ENCODE data around the gene HOXA3.

HOXA3 gene

GRCh38 chr7:27116031-27116961 lies 36.1 kb downstream of the HOXA3 start:
- Histone ChIP-seq H3F3A (ENCODE audit: control insufficient read depth, insufficient read depth) (no peaks in the 10 kb centered on the region), H4K20me1 (ENCODE audit: control insufficient read depth, insufficient read depth, low read depth, low read length) (no peaks in the 10 kb centered on the region), H3K27ac (ENCODE audit: low read depth, low read length) (no peak overlapping the region), H3K79me2 (ENCODE audit: control insufficient read depth, low read length) (no peaks in the 10 kb centered on the region), H3K36me3 (ENCODE audit: control insufficient read depth, low read length) (no peaks in the 10 kb centered on the region), H3K4me2 (ENCODE audit: low read length) (no peak overlapping the region), H3K27me3 (ENCODE audit: control insufficient read depth, low read length) (no peaks in the 10 kb centered on the region), H3K4me3 (ENCODE audit: low read length) (no peak overlapping the region), H3K9me3 (ENCODE audit: control insufficient read depth, insufficient read depth, low read length) (no peaks in the 10 kb centered on the region), H3K4me1 (ENCODE audit: control insufficient read depth, low read length) (no peaks in the 10 kb centered on the region), H3K9me2 (replicated peaks; ENCODE audit: control insufficient read depth, low read length) (no peaks in the 10 kb centered on the region)
- no peak for TF ChIP-seq EZH2phosphoT487 (IDR thresholded peaks at IDR 0.05; ENCODE audit: borderline replicate concordance, low read length)
- TF ChIP-seq CTCF (IDR thresholded peaks at IDR 0.05; ENCODE audit: low read depth, low read length, poor library complexity, severe bottlenecking): no peak

- no peaks in the 10 kb centered on the region for H3K9me2 ChIP-seq (replicated peaks; ENCODE audit: control insufficient read depth, low read length)
- H3K27ac ChIP-seq (ENCODE audit: low read depth, low read length): no peak overlapping the region
- no peak overlapping the region for H3K4me2 ChIP-seq (ENCODE audit: low read length)
- no peaks in the 10 kb centered on the region for H3K4me1 ChIP-seq (ENCODE audit: control insufficient read depth, low read length)
- TF ChIP-seq CTCF (IDR thresholded peaks at IDR 0.05; ENCODE audit: low read depth, low read length, poor library complexity, severe bottlenecking) (no peak), EZH2phosphoT487 (IDR thresholded peaks at IDR 0.05; ENCODE audit: borderline replicate concordance, low read length) (no peak)
- no peaks in the 10 kb centered on the region for H3F3A ChIP-seq (ENCODE audit: control insufficient read depth, insufficient read depth)
- H3K27me3 ChIP-seq (ENCODE audit: control insufficient read depth, low read length): no peaks in the 10 kb centered on the region
- no peaks in the 10 kb centered on the region for H3K79me2 ChIP-seq (ENCODE audit: control insufficient read depth, low read length)
- no peaks in the 10 kb centered on the region for H3K36me3 ChIP-seq (ENCODE audit: control insufficient read depth, low read length)
- H3K4me3 ChIP-seq (ENCODE audit: low read length): no peak overlapping the region
- H4K20me1 ChIP-seq (ENCODE audit: control insufficient read depth, insufficient read depth, low read depth, low read length): no peaks in the 10 kb centered on the region
- H3K9me3 ChIP-seq (ENCODE audit: control insufficient read depth, insufficient read depth, low read length): no peaks in the 10 kb centered on the region
These were observed 37.0 kb downstream of the HOXA3 start for GRCh38 chr7:27115221-27116026.

- H3K9me2 ChIP-seq (replicated peaks; ENCODE audit: control insufficient read depth, low read length): no peaks in the 10 kb centered on the region
- TF ChIP-seq CTCF (IDR thresholded peaks at IDR 0.05; ENCODE audit: low read depth, low read length, poor library complexity, severe bottlenecking) (no peak), EZH2phosphoT487 (IDR thresholded peaks at IDR 0.05; ENCODE audit: borderline replicate concordance, low read length) (no peak)
- H4K20me1 ChIP-seq (ENCODE audit: control insufficient read depth, insufficient read depth, low read depth, low read length): no peaks in the 10 kb centered on the region
- no peak overlapping the region for H3K4me2 ChIP-seq (ENCODE audit: low read length)
- no peak overlapping the region for H3K4me3 ChIP-seq (ENCODE audit: low read length)
- no peaks in the 10 kb centered on the region for H3K4me1 ChIP-seq (ENCODE audit: control insufficient read depth, low read length)
- H3K9me3 ChIP-seq (ENCODE audit: control insufficient read depth, insufficient read depth, low read length): no peaks in the 10 kb centered on the region
- no peaks in the 10 kb centered on the region for H3K79me2 ChIP-seq (ENCODE audit: control insufficient read depth, low read length)
- no peaks in the 10 kb centered on the region for H3K36me3 ChIP-seq (ENCODE audit: control insufficient read depth, low read length)
- no peaks in the 10 kb centered on the region for H3F3A ChIP-seq (ENCODE audit: control insufficient read depth, insufficient read depth)
- no peaks in the 10 kb centered on the region for H3K27me3 ChIP-seq (ENCODE audit: control insufficient read depth, low read length)
- no peak overlapping the region for H3K27ac ChIP-seq (ENCODE audit: low read depth, low read length)
These were observed 37.5 kb downstream of the HOXA3 start for GRCh38 chr7:27114881-27115220.

Data from DOHH2 (cell line).